ENCODE data around the gene PCBP3.

Gene PCBP3

GRCh38 chr21:45919593-45919992 is 276.1 kb downstream of the PCBP3 start:
- DNase-seq, result no peak

GRCh38 chr21:45920824-45921600 is 277.5 kb downstream of the PCBP3 start:
- DNase-seq, result no peak

GRCh38 chr21:45921917-45922316 is 278.4 kb downstream of the PCBP3 start:
- no peak for DNase-seq

- DNase-seq, result no peak
Measured at GRCh38 chr21:45922648-45923047, 279.1 kb downstream of the PCBP3 start.

- DNase-seq, result peak; percentile 84
Measured at GRCh38 chr21:45923146-45923545, 279.6 kb downstream of the PCBP3 start.

GRCh38 chr21:45926281-45926680 is 282.8 kb downstream of the PCBP3 start:
- DNase-seq, result no peak

GRCh38 chr21:45927032-45927431 is 283.5 kb downstream of the PCBP3 start:
- DNase-seq, result no peak

GRCh38 chr21:45927851-45928850 is 284.6 kb downstream of the PCBP3 start:
- DNase-seq, result no peak

- DNase-seq, result no peak
Measured at GRCh38 chr21:45929449-45929848, 285.9 kb downstream of the PCBP3 start.

GRCh38 chr21:45930231-45930760 is 286.8 kb downstream of the PCBP3 start:
- DNase-seq, result no peak

GRCh38 chr21:45930792-45931191 is 287.3 kb downstream of the PCBP3 start:
- no peak for DNase-seq

GRCh38 chr21:45931397-45931969 is 288.0 kb downstream of the PCBP3 start:
- DNase-seq, result no peak

- DNase-seq, result no peak
Measured at GRCh38 chr21:45932922-45933502, 289.5 kb downstream of the PCBP3 start.

- DNase-seq, result no peak
Measured at GRCh38 chr21:45934085-45934484, 290.6 kb downstream of the PCBP3 start.

- no peak for DNase-seq
Measured at GRCh38 chr21:45934554-45934953, 291.0 kb downstream of the PCBP3 start.

GRCh38 chr21:45935628-45936027 is 292.1 kb downstream of the PCBP3 start:
- DNase-seq, result no peak

GRCh38 chr21:45937721-45938452 is 294.4 kb downstream of the PCBP3 start:
- DNase-seq, result no peak

- no peak for DNase-seq
Measured at GRCh38 chr21:45938453-45938755, 294.9 kb downstream of the PCBP3 start.

GRCh38 chr21:45938811-45939520 is 295.4 kb downstream of the PCBP3 start:
- no peak for DNase-seq

- DNase-seq, result no peak
Measured at GRCh38 chr21:45939521-45940045, 296.1 kb downstream of the PCBP3 start.

GRCh38 chr21:45940091-45940490 is 296.6 kb downstream of the PCBP3 start:
- no peak for DNase-seq

All from right forelimb (tissue), 1 donor.